HG02852 (cell line): ENCODE results near the gene PTPRJ.

ENCODE experiments used
- ATAC-seq: cut with Tn5 transposase; IDR thresholded peaks from one replicate; pipeline ENCODE4 v1.9.1; 2021; ENCODE audit warnings: mild to moderate bottlenecking, moderate library complexity; ENCODE audit not compliant: unreplicated experiment

Gene PTPRJ

GRCh38 chr11:48058788-48059187, 78.4 kb downstream of the PTPRJ start:
- ATAC-seq, result no peak

GRCh38 chr11:48062649-48063048, 82.3 kb downstream of the PTPRJ start:
- ATAC-seq, result no peak

GRCh38 chr11:48063424-48063978, 83.1 kb downstream of the PTPRJ start:
- no peak for ATAC-seq

GRCh38 chr11:48064306-48064705, 83.9 kb downstream of the PTPRJ start:
- no peak for ATAC-seq

- no peak for ATAC-seq
Measured at GRCh38 chr11:48066881-48067800, 86.8 kb downstream of the PTPRJ start.

- peak; percentile 60 for ATAC-seq
Measured at GRCh38 chr11:48073031-48073861, 92.9 kb downstream of the PTPRJ start.

GRCh38 chr11:48074425-48075181, 94.2 kb downstream of the PTPRJ start:
- ATAC-seq, result peak; percentile 61

- no peak for ATAC-seq
Measured at GRCh38 chr11:48075637-48076036, 95.3 kb downstream of the PTPRJ start.

GRCh38 chr11:48077251-48077650, 96.9 kb downstream of the PTPRJ start:
- no peak for ATAC-seq

- no peak for ATAC-seq
Measured at GRCh38 chr11:48078689-48079088, 98.3 kb downstream of the PTPRJ start.

- no peak for ATAC-seq
Measured at GRCh38 chr11:48079596-48079995, 99.2 kb downstream of the PTPRJ start.

GRCh38 chr11:48080301-48080861, 100.0 kb downstream of the PTPRJ start:
- ATAC-seq, result no peak

GRCh38 chr11:48081151-48082010, 101.0 kb downstream of the PTPRJ start:
- ATAC-seq, result peak; percentile 43

- no peak for ATAC-seq
Measured at GRCh38 chr11:48082771-48083170, 102.4 kb downstream of the PTPRJ start.

GRCh38 chr11:48083421-48083820, 103.1 kb downstream of the PTPRJ start:
- ATAC-seq, result no peak

- ATAC-seq, result no peak
Measured at GRCh38 chr11:48085688-48086087, 105.3 kb downstream of the PTPRJ start.

GRCh38 chr11:48087422-48087821, 107.1 kb downstream of the PTPRJ start:
- no peak for ATAC-seq

- ATAC-seq, result no peak
Measured at GRCh38 chr11:48087974-48088681, 107.8 kb downstream of the PTPRJ start.

- ATAC-seq, result no peak
Measured at GRCh38 chr11:48088682-48089050, 108.3 kb downstream of the PTPRJ start.
